ENCODE results near the gene C1QTNF9.

DNA sequence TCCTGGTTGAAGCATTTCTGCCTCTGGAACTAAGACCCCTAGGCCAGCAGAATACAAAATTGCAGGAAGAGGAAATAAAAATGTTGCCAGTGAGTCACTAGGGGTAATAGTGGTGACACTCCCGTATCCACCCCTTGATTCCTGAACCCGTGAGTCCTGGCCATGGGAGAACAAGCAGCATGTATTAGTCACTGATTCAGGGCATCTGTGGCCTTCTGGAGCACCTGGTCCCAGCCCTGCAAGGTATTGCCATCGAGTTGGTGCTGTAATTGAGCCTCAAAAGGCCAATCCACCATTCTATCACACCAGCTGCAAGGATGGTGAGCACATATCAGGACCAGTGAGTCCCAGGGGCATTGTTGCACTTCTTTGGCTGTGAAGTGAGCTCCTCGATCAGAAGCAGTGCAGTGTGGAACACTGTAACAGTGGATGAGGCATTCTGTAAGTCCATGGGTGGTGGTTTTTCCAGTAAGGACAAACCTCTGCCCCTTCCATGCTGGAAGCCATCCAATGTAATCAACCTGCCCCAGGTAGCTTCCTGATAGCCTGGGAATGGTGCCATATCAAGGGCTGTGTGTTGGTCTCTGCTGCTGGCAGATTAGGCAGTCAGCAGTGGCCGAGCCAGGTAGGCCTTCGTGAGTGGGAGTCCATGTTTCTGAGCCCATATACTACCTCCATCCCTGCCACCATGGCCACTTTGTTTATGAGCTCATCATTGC, 39.6 kb downstream of the C1QTNF9 start:
- TF ChIP-seq POLR2A (IDR thresholded peaks at IDR 0.05): no peak
- TF ChIP-seq, protein P1, sequence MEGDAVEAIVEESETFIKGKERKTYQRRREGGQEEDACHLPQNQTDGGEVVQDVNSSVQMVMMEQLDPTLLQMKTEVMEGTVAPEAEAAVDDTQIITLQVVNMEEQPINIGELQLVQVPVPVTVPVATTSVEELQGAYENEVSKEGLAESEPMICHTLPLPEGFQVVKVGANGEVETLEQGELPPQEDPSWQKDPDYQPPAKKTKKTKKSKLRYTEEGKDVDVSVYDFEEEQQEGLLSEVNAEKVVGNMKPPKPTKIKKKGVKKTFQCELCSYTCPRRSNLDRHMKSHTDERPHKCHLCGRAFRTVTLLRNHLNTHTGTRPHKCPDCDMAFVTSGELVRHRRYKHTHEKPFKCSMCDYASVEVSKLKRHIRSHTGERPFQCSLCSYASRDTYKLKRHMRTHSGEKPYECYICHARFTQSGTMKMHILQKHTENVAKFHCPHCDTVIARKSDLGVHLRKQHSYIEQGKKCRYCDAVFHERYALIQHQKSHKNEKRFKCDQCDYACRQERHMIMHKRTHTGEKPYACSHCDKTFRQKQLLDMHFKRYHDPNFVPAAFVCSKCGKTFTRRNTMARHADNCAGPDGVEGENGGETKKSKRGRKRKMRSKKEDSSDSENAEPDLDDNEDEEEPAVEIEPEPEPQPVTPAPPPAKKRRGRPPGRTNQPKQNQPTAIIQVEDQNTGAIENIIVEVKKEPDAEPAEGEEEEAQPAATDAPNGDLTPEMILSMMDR (IDR thresholded peaks at IDR 0.05): no peak

Measured in lower leg skin (tissue), 3 donors.